Transverse colon (tissue), 4 donors: ENCODE data around the gene HACD1. TPM values are rescaled to one million over a fixed set of nuclear protein-coding genes. Genes with fewer than 3 reads are reported as not detected.
"Not testable (repeated sequence)": the region's sequence is repeated elsewhere in the genome, so short reads cannot be mapped to it uniquely, and the experiment has no call there.

Experiments used
- DNase-seq: peaks from one replicate; pipeline ENCODE4 v3.0.0-alpha.2; 2019
- H3K27ac ChIP-seq, 4 donors: fragments of 200-600 bp; sonication (generic); 2 replicates each; pipeline ENCODE4 v1.5.1; 2016 to 2018; ENCODE audit warnings: inconsistent platforms in 4 of 4
- H3K27me3 ChIP-seq: fragments of 200-600 bp; sonication (generic); 2 replicates; pipeline ENCODE4 v1.5.1; 2017; ENCODE audit warnings: inconsistent platforms
- H3K36me3 ChIP-seq, 4 donors: fragments of 200-600 bp; sonication (generic); 2 replicates each; pipeline ENCODE4 v1.5.1; 2017 to 2019; ENCODE audit warnings: inconsistent platforms in 4 of 4
- H3K4me1 ChIP-seq, 4 donors: fragments of 200-600 bp; sonication (generic); 2 replicates each; pipeline ENCODE4 v1.5.1; 2017 to 2020; ENCODE audit warnings: inconsistent platforms in 4 of 4
- H3K4me3 ChIP-seq, 4 donors: fragments of 200-600 bp; sonication (generic); 1 replicate in 1 of 4; 2 replicates in 3 of 4; pipeline versions ENCODE4 v1.5.1 to v1.6.1; 2017 to 2019; ENCODE audit warnings: inconsistent platforms in 4 of 4
- H3K9me3 ChIP-seq, 2 donors: fragments of 200-600 bp; sonication (generic); 2 replicates each; pipeline ENCODE4 v1.5.1; 2017 to 2019; ENCODE audit warnings: inconsistent platforms in 2 of 2
- CTCF ChIP-seq, 5 experiments: fragments of 200-600 bp in 3 of 5; fragments of 450-650 bp in 2 of 5; sonication (generic) in 3 of 5; IDR thresholded peaks; 1 replicate in 2 of 5; 2 replicates in 3 of 5; pipeline ENCODE4 v1.5.1; 2016 to 2017; ENCODE audit warnings: antibody characterized with exemption in 5 of 5, inconsistent platforms in 3 of 5, mild to moderate bottlenecking in 2 of 5, moderate library complexity in 1 of 5
- EP300 ChIP-seq: sonication (generic); formaldehyde crosslinking; IDR thresholded peaks from one replicate; pipeline ENCODE4 v1.6.1; 2017; ENCODE audit warnings: antibody characterized with exemption, low read depth
- POLR2A ChIP-seq: fragments of 450-650 bp; IDR thresholded peaks from one replicate; pipeline ENCODE4 v1.6.1; 2016; ENCODE audit warnings: antibody characterized with exemption, mild to moderate bottlenecking, moderate library complexity
- POLR2AphosphoS5 ChIP-seq, 3 donors: sonication (generic); formaldehyde crosslinking; IDR thresholded peaks; one replicate each; pipeline ENCODE4 v1.6.1; 2016; ENCODE audit warnings: antibody characterized with exemption in 3 of 3
- whole genome bisulfite sequencing, 2 donors: methylation state at CpG; one replicate each; pipeline ENCODE4 v1.1.5; 2018; ENCODE audit warnings: low coverage in 1 of 2; 5-methylcytosine and 5-hydroxymethylcytosine counted together
- in situ Hi-C, 4 donors: fragments of 200-750 bp; cut with MboI; loops; one replicate each; pipeline versions ENCODE4 v1.15.0 to v1.15.1; 2017; ENCODE audit warnings: low sequenced_read_pairs in 3 of 4, low pct_ligation_motif_present in 1 of 4, low pct_unique_long_range_greater_than_20kb in 1 of 4
- intact Hi-C: fragments of 100-400 bp; cut with DNase I; formaldehyde crosslinking; loops from one replicate; pipeline ENCODE4 v1.15.1; 2023; ENCODE audit warnings: low total_unique reads
- total RNA-seq, 4 donors: library from RNA; depleted of rRNA; stranded (reverse); fragments of >200 nt; gene quantifications; one replicate each; pipeline ENCODE4 v1.1.0, GENCODE V29; 2016

HACD1 gene
- total RNA-seq, 4 donors from 2014 or later, result 6.7 to 52.3 (median 16.5) TPM; not detected in 1

GRCh38 chr10:17590969-17591645 lies 26.1 kb downstream of the HACD1 start:
- in situ Hi-C loops, result no loop called here
- intact Hi-C loops, result no loop called here
- WGBS, 2 donors, result 73 to 85% methylated on average over 2 to 6 of the region's 6 CpGs
- Histone ChIP-seq H3K36me3 (no peaks in the 10 kb centered on the region), H3K27me3 (no peaks in the 10 kb centered on the region), H3K4me1 (no peaks in the 10 kb centered on the region), H3K27ac (no peak overlapping the region), H3K4me3 (no peak overlapping the region), H3K9me3 (no peaks in the 10 kb centered on the region)
- DNase-seq, result no peak
- TF ChIP-seq POLR2A, result no peak
- no peak for TF ChIP-seq CTCF (IDR thresholded peaks at IDR 0.05)
- no peak for TF ChIP-seq EP300
- TF ChIP-seq POLR2AphosphoS5 (IDR thresholded peaks at IDR 0.05), result no peak

GRCh38 chr10:17589316-17589715 lies 27.9 kb downstream of the HACD1 start:
- 76% methylated on average over 1 of the region's 1 CpG; no CpG with 5 or more reads in 1 of the 2 donors for WGBS, 2 donors
- H3K4me1 ChIP-seq, H3K9me3 ChIP-seq, H3K36me3 ChIP-seq, H3K27me3 ChIP-seq, DNase-seq, intact Hi-C loops, in situ Hi-C loops, H3K27ac ChIP-seq, H3K4me3 ChIP-seq: not testable (repeated sequence)

GRCh38 chr10:17588420-17588819 lies 28.8 kb downstream of the HACD1 start:
- Histone ChIP-seq H3K4me3 (no peak overlapping the region), H3K36me3 (no peaks in the 10 kb centered on the region), H3K4me1 (no peaks in the 10 kb centered on the region), H3K27ac (no peak overlapping the region), H3K9me3 (no peaks in the 10 kb centered on the region), H3K27me3 (no peaks in the 10 kb centered on the region)
- no peak for TF ChIP-seq EP300
- no peak for TF ChIP-seq POLR2AphosphoS5 (IDR thresholded peaks at IDR 0.05)
- no peak for TF ChIP-seq POLR2A
- TF ChIP-seq CTCF (IDR thresholded peaks at IDR 0.05), result no peak
- intact Hi-C loops (no loop called here), in situ Hi-C loops (no loop called here)
- no peak for DNase-seq
- 83 to 85% methylated on average over 2 of the region's 2 CpGs for WGBS, 2 donors

GRCh38 chr10:17587321-17587720 lies 29.9 kb downstream of the HACD1 start:
- H3K36me3 ChIP-seq, DNase-seq, H3K4me3 ChIP-seq, H3K9me3 ChIP-seq, intact Hi-C loops, H3K27ac ChIP-seq, H3K27me3 ChIP-seq, H3K4me1 ChIP-seq, in situ Hi-C loops: not testable (repeated sequence)
- WGBS, 2 donors, result 77% methylated on average over 6 of the region's 6 CpGs; no CpG with 5 or more reads in 1 of the 2 donors

GRCh38 chr10:17586821-17587234 lies 30.3 kb downstream of the HACD1 start:
- H3K9me3 ChIP-seq, result no peaks in the 10 kb centered on the region
- no peak overlapping the region for H3K27ac ChIP-seq
- DNase-seq, result no peak
- no peaks in the 10 kb centered on the region for H3K36me3 ChIP-seq
- no peak overlapping the region for H3K4me3 ChIP-seq
- 34 to 62% methylated on average over 6 of the region's 6 CpGs for WGBS, 2 donors
- in situ Hi-C loops, result no loop called here
- TF ChIP-seq CTCF (IDR thresholded peaks at IDR 0.05) (no peak), POLR2A (no peak), EP300 (no peak), POLR2AphosphoS5 (IDR thresholded peaks at IDR 0.05) (no peak)
- no peaks in the 10 kb centered on the region for H3K4me1 ChIP-seq
- no peaks in the 10 kb centered on the region for H3K27me3 ChIP-seq
- intact Hi-C loops, result no loop called here
